HL-60 (cell line): ENCODE results near the gene ACTC1.
"Not testable (repeated sequence)": the region's sequence is repeated elsewhere in the genome, so short reads cannot be mapped to it uniquely, and the experiment has no call there.

ENCODE experiments used
- GABPA ChIP-seq: IDR thresholded peaks from 2 replicates; pipeline ENCODE4 v1.6.1; 2012; ENCODE audit warnings: low read depth
- POLR2AphosphoS5 ChIP-seq: IDR thresholded peaks from 2 replicates; pipeline ENCODE4 v1.6.1; 2012; ENCODE audit warnings: low read depth
- SPI1 ChIP-seq: IDR thresholded peaks from 2 replicates; pipeline ENCODE4 v1.6.1; 2012; ENCODE audit warnings: low read depth, mild to moderate bottlenecking, borderline replicate concordance
- TF ChIP-seq, protein P1 (sequence below): IDR thresholded peaks from one replicate; pipeline ENCODE4 v1.5.1; 2011; ENCODE audit warnings: low read length, control low read depth, inconsistent platforms; ENCODE audit not compliant: insufficient read depth
- TF ChIP-seq, protein P2 (sequence below): IDR thresholded peaks from 2 replicates; pipeline ENCODE4 v1.6.1; 2012; ENCODE audit warnings: low read depth; ENCODE audit not compliant: insufficient replicate concordance

DNA sequence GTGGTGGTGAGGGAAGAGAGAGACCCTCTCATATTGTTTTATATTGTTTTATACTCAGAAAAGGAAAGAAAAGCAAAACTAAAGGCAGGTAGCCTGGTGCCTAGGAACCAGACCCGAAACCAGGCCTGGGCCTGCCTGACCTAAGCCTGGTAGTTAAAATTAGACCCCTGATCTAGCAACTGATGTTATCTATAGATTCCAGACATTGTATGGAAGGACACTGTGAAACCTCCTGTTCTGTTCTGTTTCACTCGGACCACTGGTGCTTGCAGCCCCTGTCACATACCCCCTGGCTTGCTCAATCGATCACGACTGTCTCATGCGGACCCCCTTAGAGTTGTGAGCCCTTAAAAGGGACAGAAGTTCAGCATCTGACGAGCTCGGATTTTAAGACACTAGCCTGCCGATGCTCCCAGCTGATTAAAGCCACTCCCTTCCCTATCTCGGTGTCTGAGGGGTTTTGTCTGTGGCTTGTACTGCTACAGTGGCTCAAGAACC is 17.6 kb upstream of the ACTC1 start:
- TF ChIP-seq, protein P1, sequence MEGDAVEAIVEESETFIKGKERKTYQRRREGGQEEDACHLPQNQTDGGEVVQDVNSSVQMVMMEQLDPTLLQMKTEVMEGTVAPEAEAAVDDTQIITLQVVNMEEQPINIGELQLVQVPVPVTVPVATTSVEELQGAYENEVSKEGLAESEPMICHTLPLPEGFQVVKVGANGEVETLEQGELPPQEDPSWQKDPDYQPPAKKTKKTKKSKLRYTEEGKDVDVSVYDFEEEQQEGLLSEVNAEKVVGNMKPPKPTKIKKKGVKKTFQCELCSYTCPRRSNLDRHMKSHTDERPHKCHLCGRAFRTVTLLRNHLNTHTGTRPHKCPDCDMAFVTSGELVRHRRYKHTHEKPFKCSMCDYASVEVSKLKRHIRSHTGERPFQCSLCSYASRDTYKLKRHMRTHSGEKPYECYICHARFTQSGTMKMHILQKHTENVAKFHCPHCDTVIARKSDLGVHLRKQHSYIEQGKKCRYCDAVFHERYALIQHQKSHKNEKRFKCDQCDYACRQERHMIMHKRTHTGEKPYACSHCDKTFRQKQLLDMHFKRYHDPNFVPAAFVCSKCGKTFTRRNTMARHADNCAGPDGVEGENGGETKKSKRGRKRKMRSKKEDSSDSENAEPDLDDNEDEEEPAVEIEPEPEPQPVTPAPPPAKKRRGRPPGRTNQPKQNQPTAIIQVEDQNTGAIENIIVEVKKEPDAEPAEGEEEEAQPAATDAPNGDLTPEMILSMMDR: not testable (repeated sequence)
- not testable (repeated sequence) for TF ChIP-seq POLR2AphosphoS5, GABPA, SPI1
- TF ChIP-seq, protein P2, sequence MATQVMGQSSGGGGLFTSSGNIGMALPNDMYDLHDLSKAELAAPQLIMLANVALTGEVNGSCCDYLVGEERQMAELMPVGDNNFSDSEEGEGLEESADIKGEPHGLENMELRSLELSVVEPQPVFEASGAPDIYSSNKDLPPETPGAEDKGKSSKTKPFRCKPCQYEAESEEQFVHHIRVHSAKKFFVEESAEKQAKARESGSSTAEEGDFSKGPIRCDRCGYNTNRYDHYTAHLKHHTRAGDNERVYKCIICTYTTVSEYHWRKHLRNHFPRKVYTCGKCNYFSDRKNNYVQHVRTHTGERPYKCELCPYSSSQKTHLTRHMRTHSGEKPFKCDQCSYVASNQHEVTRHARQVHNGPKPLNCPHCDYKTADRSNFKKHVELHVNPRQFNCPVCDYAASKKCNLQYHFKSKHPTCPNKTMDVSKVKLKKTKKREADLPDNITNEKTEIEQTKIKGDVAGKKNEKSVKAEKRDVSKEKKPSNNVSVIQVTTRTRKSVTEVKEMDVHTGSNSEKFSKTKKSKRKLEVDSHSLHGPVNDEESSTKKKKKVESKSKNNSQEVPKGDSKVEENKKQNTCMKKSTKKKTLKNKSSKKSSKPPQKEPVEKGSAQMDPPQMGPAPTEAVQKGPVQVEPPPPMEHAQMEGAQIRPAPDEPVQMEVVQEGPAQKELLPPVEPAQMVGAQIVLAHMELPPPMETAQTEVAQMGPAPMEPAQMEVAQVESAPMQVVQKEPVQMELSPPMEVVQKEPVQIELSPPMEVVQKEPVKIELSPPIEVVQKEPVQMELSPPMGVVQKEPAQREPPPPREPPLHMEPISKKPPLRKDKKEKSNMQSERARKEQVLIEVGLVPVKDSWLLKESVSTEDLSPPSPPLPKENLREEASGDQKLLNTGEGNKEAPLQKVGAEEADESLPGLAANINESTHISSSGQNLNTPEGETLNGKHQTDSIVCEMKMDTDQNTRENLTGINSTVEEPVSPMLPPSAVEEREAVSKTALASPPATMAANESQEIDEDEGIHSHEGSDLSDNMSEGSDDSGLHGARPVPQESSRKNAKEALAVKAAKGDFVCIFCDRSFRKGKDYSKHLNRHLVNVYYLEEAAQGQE: not testable (repeated sequence)
